Left lung (tissue), 10 donors: Measurements from ENCODE around the gene MYT1. TPM values are rescaled to one million over a fixed set of nuclear protein-coding genes. Genes with fewer than 3 reads are reported as not detected.
"Not testable (repeated sequence)": the region's sequence is repeated elsewhere in the genome, so short reads cannot be mapped to it uniquely, and the experiment has no call there.

Experiments
- ATAC-seq: fragments of 200-7000 bp; cut with Tn5 transposase; one replicate; pipeline ENCODE4 v1.9.1; 2020; ENCODE audit warnings: moderate library complexity
- DNase-seq, 4 donors: peaks; one replicate each; pipeline ENCODE4 v3.0.0-alpha.2; 2013 to 2020
- H3K27ac ChIP-seq, 2 donors: fragments of 200-600 bp; sonication (generic) in 1 of 2; one replicate each; pipeline versions ENCODE4 v1.5.0 to v1.8.0; 2020 to 2021
- H3K27me3 ChIP-seq, 2 donors: fragments of 200-600 bp; sonication (generic) in 1 of 2; one replicate each; pipeline versions ENCODE4 v1.5.0 to v1.8.0; 2020 to 2021
- H3K36me3 ChIP-seq, 2 donors: fragments of 200-600 bp; sonication (generic) in 1 of 2; one replicate each; pipeline versions ENCODE4 v1.5.0 to v1.8.0; 2020 to 2021
- H3K4me1 ChIP-seq, 2 donors: fragments of 200-600 bp; one replicate each; pipeline ENCODE4 v1.8.0; 2021
- H3K4me3 ChIP-seq, 2 donors: fragments of 200-600 bp; sonication (generic) in 1 of 2; one replicate each; pipeline versions ENCODE4 v1.5.0 to v1.8.0; 2020 to 2021; ENCODE audit warnings: mild to moderate bottlenecking in 1 of 2
- H3K9me3 ChIP-seq, 2 donors: fragments of 200-600 bp; sonication (generic) in 1 of 2; one replicate each; pipeline versions ENCODE4 v1.5.0 to v1.8.0; 2020 to 2021
- CTCF ChIP-seq, 2 donors: fragments of 200-600 bp; sonication (generic) in 1 of 2; IDR thresholded peaks; one replicate each; pipeline versions ENCODE4 v1.5.0 to v1.8.0; 2021; ENCODE audit warnings: antibody characterized with exemption in 2 of 2
- intact Hi-C, 2 donors: fragments of 100-400 bp; cut with DNase I; formaldehyde crosslinking; loops; one replicate each; pipeline versions ENCODE4 v1.11.2 to v1.14.2; 2022
- polyA plus RNA-seq, 6 donors: library from polyadenylated mRNA; unstranded; fragments of 120-200 nt; gene quantifications; one replicate each; pipeline ENCODE4 v1.2.1, GENCODE V29; 2013; ENCODE audit not compliant: insufficient read length in 6 of 6
- total RNA-seq, 2 donors: library from RNA; stranded (reverse); fragmentation: NEBNext Ultra II Directional; extraction: Animal tissue kit (Norgen Biotek cat#: 25700); gene quantifications; one replicate each; pipeline ENCODE4 v1.2.1, GENCODE V29; 2021
- donor health status: DM: no; HTN: yes; CAD: no.
- donor health status: DM: no; HTN: no; CAD: no.

Gene MYT1
- total and polyA plus RNA-seq, 8 donors = 0.26 to 0.42 (median 0.32) TPM; not detected in 2

GRCh38 chr20:64130271-64130670 lies 34.0 kb upstream of the MYT1 start:
- H3K27ac ChIP-seq = no peak overlapping the region
- TF ChIP-seq CTCF (IDR thresholded peaks at IDR 0.05) = no peak
- intact Hi-C loops = no loop called here
- DNase-seq (peak in 1 of 4 donors; percentile 5), ATAC-seq (no peak)
- no peak overlapping the region for H3K4me3 ChIP-seq
- peaks cover 0 to 25% of the 10 kb centered on the region in 2 donors for H3K27me3 ChIP-seq
- no peaks in the 10 kb centered on the region for H3K36me3 ChIP-seq
- no peaks in the 10 kb centered on the region for H3K9me3 ChIP-seq
- no peaks in the 10 kb centered on the region for H3K4me1 ChIP-seq

GRCh38 chr20:64130876-64131275 lies 33.4 kb upstream of the MYT1 start:
- H3K4me1 ChIP-seq = no peaks in the 10 kb centered on the region
- no peak for ATAC-seq
- H3K9me3 ChIP-seq = no peaks in the 10 kb centered on the region
- no peak for TF ChIP-seq CTCF (IDR thresholded peaks at IDR 0.05)
- no peak overlapping the region for H3K4me3 ChIP-seq
- intact Hi-C loops = no loop called here
- no peaks in the 10 kb centered on the region for H3K36me3 ChIP-seq
- H3K27ac ChIP-seq = no peak overlapping the region
- peaks cover 0 to 25% of the 10 kb centered on the region in 2 donors for H3K27me3 ChIP-seq
- peak in 1 of 4 donors; percentile 22 for DNase-seq

GRCh38 chr20:64131406-64131805 lies 32.8 kb upstream of the MYT1 start:
- H3K4me3 ChIP-seq = no peak overlapping the region
- no peak for ATAC-seq
- TF ChIP-seq CTCF (IDR thresholded peaks at IDR 0.05) = no peak

GRCh38 chr20:64133951-64134407 lies 30.3 kb upstream of the MYT1 start:
- no peaks in the 10 kb centered on the region for H3K36me3 ChIP-seq
- intact Hi-C loops = no loop called here
- TF ChIP-seq CTCF (IDR thresholded peaks at IDR 0.05) = no peak
- peaks cover 0 to 29% of the 10 kb centered on the region in 2 donors for H3K27me3 ChIP-seq
- no peak overlapping the region for H3K4me3 ChIP-seq
- H3K9me3 ChIP-seq = no peaks in the 10 kb centered on the region
- H3K27ac ChIP-seq = no peak overlapping the region
- no peak for ATAC-seq
- peak in 2 of 4 donors; percentile 8 to 29 for DNase-seq
- H3K4me1 ChIP-seq = no peaks in the 10 kb centered on the region

More at GRCh38 chr20:64131406-64131805, 32.8 kb upstream of the MYT1 start:
- peak in 2 of 4 donors; percentile 16 to 20 for DNase-seq
- Histone ChIP-seq H3K27ac (no peak overlapping the region), H3K9me3 (no peaks in the 10 kb centered on the region), H3K27me3 (peaks cover 0 to 25% of the 10 kb centered on the region in 2 donors), H3K4me1 (no peaks in the 10 kb centered on the region), H3K36me3 (no peaks in the 10 kb centered on the region)
- intact Hi-C loops = no loop called here

- H3K36me3 ChIP-seq, H3K4me3 ChIP-seq, intact Hi-C loops, H3K4me1 ChIP-seq, H3K27ac ChIP-seq, ATAC-seq, H3K9me3 ChIP-seq: not testable (repeated sequence)
- H3K27me3 ChIP-seq = peaks cover 0 to 29% of the 10 kb centered on the region in 2 donors
- DNase-seq = peak in 2 of 4 donors; percentile 4 to 17
Measured at GRCh38 chr20:64134744-64135143, 29.5 kb upstream of the MYT1 start.
